Middle frontal gyrus (tissue), 1 donor: ENCODE data around the gene RABGAP1L.
"Not testable (repeated sequence)": the region's sequence is repeated elsewhere in the genome, so short reads cannot be mapped to it uniquely, and the experiment has no call there.

Experiments
- DNase-seq: peaks from one replicate; pipeline ENCODE4 v3.0.0-alpha.2; 2015; ENCODE audit warnings: low spot score; ENCODE audit errors: extremely low spot score

RABGAP1L gene

GRCh38 chr1:174556392-174556791 lies 397.1 kb downstream of the RABGAP1L start:
- DNase-seq = no peak

- DNase-seq = no peak
These were observed 409.2 kb downstream of the RABGAP1L start for GRCh38 chr1:174568551-174568950.

- no peak for DNase-seq
These were observed 409.9 kb downstream of the RABGAP1L start for GRCh38 chr1:174569240-174569639.

GRCh38 chr1:174572771-174573170 lies 413.5 kb downstream of the RABGAP1L start:
- no peak for DNase-seq

GRCh38 chr1:174576120-174576519 lies 416.8 kb downstream of the RABGAP1L start:
- not testable (repeated sequence) for DNase-seq

- DNase-seq = no peak
These were observed 418.4 kb downstream of the RABGAP1L start for GRCh38 chr1:174577681-174578080.

GRCh38 chr1:174580801-174581200 lies 421.5 kb downstream of the RABGAP1L start:
- no peak for DNase-seq

- DNase-seq = no peak
These were observed 424.0 kb downstream of the RABGAP1L start for GRCh38 chr1:174583316-174583715.

- no peak for DNase-seq
These were observed 424.8 kb downstream of the RABGAP1L start for GRCh38 chr1:174584071-174584470.

- not testable (repeated sequence) for DNase-seq
These were observed 429.3 kb downstream of the RABGAP1L start for GRCh38 chr1:174588618-174589017.

- no peak for DNase-seq
These were observed 445.9 kb downstream of the RABGAP1L start for GRCh38 chr1:174605198-174605597.

- DNase-seq = no peak
These were observed 447.2 kb downstream of the RABGAP1L start for GRCh38 chr1:174606471-174606870.

- DNase-seq = not testable (repeated sequence)
These were observed 458.6 kb downstream of the RABGAP1L start for GRCh38 chr1:174617905-174618304.

GRCh38 chr1:174623324-174624035 lies 464.2 kb downstream of the RABGAP1L start:
- no peak for DNase-seq

GRCh38 chr1:174626031-174627025 lies 467.0 kb downstream of the RABGAP1L start:
- no peak for DNase-seq

- no peak for DNase-seq
These were observed 478.2 kb downstream of the RABGAP1L start for GRCh38 chr1:174637487-174637886.

- DNase-seq = no peak
These were observed 480.1 kb downstream of the RABGAP1L start for GRCh38 chr1:174639461-174639860.

- no peak for DNase-seq
These were observed 481.5 kb downstream of the RABGAP1L start for GRCh38 chr1:174640783-174641182.

- no peak for DNase-seq
These were observed 483.1 kb downstream of the RABGAP1L start for GRCh38 chr1:174642393-174642792.

GRCh38 chr1:174643206-174643605 lies 483.9 kb downstream of the RABGAP1L start:
- no peak for DNase-seq

GRCh38 chr1:174649572-174649971 lies 490.3 kb downstream of the RABGAP1L start:
- not testable (repeated sequence) for DNase-seq
